H9 (cell line): ENCODE results near the gene C16orf86. TPM values are rescaled to one million over a fixed set of nuclear protein-coding genes. Genes with fewer than 3 reads are reported as not detected.

ENCODE experiments used
- DNase-seq: peaks from one replicate; pipeline ENCODE4 v3.0.0-alpha.2; 2017
- H2AFZ ChIP-seq: one replicate; pipeline ENCODE4 v1.6.1; 2013; ENCODE audit warnings: mild to moderate bottlenecking, low read length, control low read depth, moderate library complexity
- H2AK5ac ChIP-seq: 2 replicates; pipeline ENCODE4 v1.6.1; 2013; ENCODE audit warnings: low read length, control low read depth, mixed read lengths; ENCODE audit not compliant: insufficient read length
- H2BK120ac ChIP-seq: one replicate; pipeline ENCODE4 v1.6.1; 2013; ENCODE audit warnings: low read depth, mild to moderate bottlenecking, low read length, control low read depth, inconsistent platforms; ENCODE audit not compliant: poor library complexity, severe bottlenecking
- H2BK12ac ChIP-seq: 2 replicates; pipeline ENCODE4 v1.6.1; 2013; ENCODE audit warnings: low read length, control low read depth, mixed read lengths, low read depth; ENCODE audit not compliant: insufficient read length
- H2BK15ac ChIP-seq: 2 replicates; pipeline ENCODE4 v1.6.1; 2013; ENCODE audit warnings: low read depth, low read length, control low read depth
- H2BK20ac ChIP-seq: one replicate; pipeline ENCODE4 v1.6.1; 2013; ENCODE audit warnings: low read depth, mild to moderate bottlenecking, low read length, control low read depth, inconsistent platforms; ENCODE audit not compliant: poor library complexity, severe bottlenecking
- H2BK5ac ChIP-seq: 2 replicates; pipeline ENCODE4 v1.6.1; 2013; ENCODE audit warnings: low read length, control low read depth, mixed read lengths; ENCODE audit not compliant: insufficient read length
- H3K14ac ChIP-seq: 2 replicates; pipeline ENCODE4 v1.6.1; 2013; ENCODE audit warnings: low read length, control low read depth; ENCODE audit not compliant: insufficient read depth
- H3K18ac ChIP-seq: 2 replicates; pipeline ENCODE4 v1.6.1; 2013; ENCODE audit warnings: low read depth, mild to moderate bottlenecking, mixed read lengths, low read length, control low read depth; ENCODE audit not compliant: insufficient read length
- H3K23ac ChIP-seq: 2 replicates; pipeline ENCODE4 v1.6.1; 2013; ENCODE audit warnings: low read length, control low read depth, mixed read lengths, low read depth; ENCODE audit not compliant: insufficient read length
- H3K23me2 ChIP-seq: 2 replicates; pipeline ENCODE4 v1.6.1; 2013; ENCODE audit warnings: low read depth, mild to moderate bottlenecking, mixed read lengths, low read length, control low read depth; ENCODE audit not compliant: insufficient read length, poor library complexity, severe bottlenecking
- H3K27ac ChIP-seq: 2 replicates; pipeline ENCODE4 v1.5.1; 2013; ENCODE audit warnings: low read length, control low read depth, mixed read lengths, low read depth; ENCODE audit not compliant: insufficient read length
- H3K27me3 ChIP-seq: 2 replicates; pipeline ENCODE4 v1.6.1; 2013; ENCODE audit warnings: low read length, control low read depth, inconsistent platforms; ENCODE audit not compliant: insufficient read depth
- H3K4ac ChIP-seq: 2 replicates; pipeline ENCODE4 v1.6.1; 2013; ENCODE audit warnings: low read depth, mild to moderate bottlenecking, control low read depth, inconsistent platforms, low read length, moderate library complexity
- H3K4me1 ChIP-seq: 2 replicates; pipeline ENCODE4 v1.6.1; 2013; ENCODE audit warnings: low read length, control low read depth, inconsistent platforms; ENCODE audit not compliant: insufficient read depth
- H3K4me2 ChIP-seq: 2 replicates; pipeline ENCODE4 v1.6.1; 2013; ENCODE audit warnings: low read length, control low read depth, mixed read lengths; ENCODE audit not compliant: insufficient read length, insufficient read depth
- H3K56ac ChIP-seq: 2 replicates; pipeline ENCODE4 v1.6.1; 2013; ENCODE audit warnings: low read depth, mild to moderate bottlenecking, mixed read lengths, low read length, control low read depth; ENCODE audit not compliant: insufficient read length
- H3K79me1 ChIP-seq: 2 replicates; pipeline ENCODE4 v1.6.1; 2013; ENCODE audit warnings: low read depth, mild to moderate bottlenecking, moderate library complexity, low read length, control low read depth, inconsistent platforms; ENCODE audit not compliant: insufficient read depth, poor library complexity, severe bottlenecking
- H3K79me2 ChIP-seq: 2 replicates; pipeline ENCODE4 v1.6.1; 2013; ENCODE audit warnings: low read length, control low read depth, inconsistent platforms; ENCODE audit not compliant: insufficient read depth
- H3K9ac ChIP-seq: 2 replicates; pipeline ENCODE4 v1.6.1; 2013; ENCODE audit warnings: low read length, control low read depth, mixed read lengths; ENCODE audit not compliant: insufficient read length; ENCODE audit errors: extremely low read depth
- H3K9me3 ChIP-seq: one replicate; pipeline ENCODE4 v1.6.1; 2013; ENCODE audit warnings: low read depth, low read length, inconsistent platforms; ENCODE audit not compliant: control insufficient read depth
- H3T11ph ChIP-seq: one replicate; pipeline ENCODE4 v1.6.1; 2013; ENCODE audit warnings: mild to moderate bottlenecking, low read length, control low read depth, inconsistent platforms
- H4K20me1 ChIP-seq: one replicate; pipeline ENCODE4 v1.6.1; 2013; ENCODE audit not compliant: control insufficient read depth, insufficient read length, insufficient read depth
- H4K5ac ChIP-seq: 2 replicates; pipeline ENCODE4 v1.6.1; 2013; ENCODE audit warnings: low read depth, mild to moderate bottlenecking, mixed read lengths, low read length, control low read depth; ENCODE audit not compliant: insufficient read length
- H4K8ac ChIP-seq: replicated peaks from 2 replicates; pipeline ENCODE4 v1.6.1; 2013; ENCODE audit warnings: low read length, control low read depth, mixed read lengths, low read depth; ENCODE audit not compliant: insufficient read length
- H4K91ac ChIP-seq: 2 replicates; pipeline ENCODE4 v1.6.1; 2013; ENCODE audit warnings: low read depth, mild to moderate bottlenecking, moderate library complexity, mixed read lengths, low read length, control low read depth; ENCODE audit not compliant: insufficient read length
- H3K27ac Mint-ChIP-seq, 3 experiments: 2 replicates in 2 of 3; 3 replicates in 1 of 3; pipeline ENCODE4 v1.8.0; 2020 to 2021; ENCODE audit warnings: mixed read lengths in 3 of 3, mild to moderate bottlenecking in 1 of 3, moderate library complexity in 1 of 3
- H3K27me3 Mint-ChIP-seq: 2 replicates; pipeline ENCODE4 v1.8.0; 2021; ENCODE audit warnings: low read depth, mild to moderate bottlenecking, moderate library complexity, mixed read lengths
- H3K36me3 Mint-ChIP-seq, 3 experiments: 2 replicates in 2 of 3; 3 replicates in 1 of 3; pipeline ENCODE4 v1.8.0; 2020 to 2021; ENCODE audit warnings: low read depth in 3 of 3, mixed read lengths in 3 of 3; ENCODE audit not compliant: insufficient read depth in 1 of 3
- H3K4me1 Mint-ChIP-seq, 2 experiments: 2 replicates each; pipeline ENCODE4 v1.8.0; 2020; ENCODE audit warnings: mixed read lengths in 2 of 2
- H3K4me3 Mint-ChIP-seq, 2 experiments: 2 replicates in 1 of 2; 3 replicates in 1 of 2; pipeline ENCODE4 v1.8.0; 2020 to 2021; ENCODE audit warnings: mild to moderate bottlenecking in 2 of 2, mixed read lengths in 2 of 2, moderate library complexity in 1 of 2
- H3K9me3 Mint-ChIP-seq, 2 experiments: 2 replicates in 1 of 2; 3 replicates in 1 of 2; pipeline ENCODE4 v1.8.0; 2020; ENCODE audit warnings: mild to moderate bottlenecking in 2 of 2, mixed read lengths in 2 of 2, moderate library complexity in 1 of 2
- CTCF ChIP-seq: fragments of 200-600 bp; sonication (generic); conservative IDR thresholded peaks from 3 replicates; pipeline ENCODE4 v1.8.0; 2021; ENCODE audit warnings: antibody characterized with exemption, mild to moderate bottlenecking
- WGBS: extraction: QIAGEN DNeasy Blood & Tissue Kit; methylation state at CpG from one replicate; pipeline ENCODE4 v1.1.7; 2013; ENCODE audit warnings: missing lambda C conversion rate, low lambda C conversion rate, mixed read lengths; ENCODE audit not compliant: insufficient read length; ENCODE audit errors: extremely low coverage; 5-methylcytosine and 5-hydroxymethylcytosine counted together
- total RNA-seq: library from RNA; stranded (reverse); gene quantifications from 2 replicates; pipeline ENCODE4 v1.2.1, GENCODE V29; 2021

C16orf86 gene
- total RNA-seq, 1 experiment from 2014 or later = 1.5 TPM

- H3K4me3 Mint-ChIP-seq = no peak overlapping the region; a peak in 1 of 5 replicates
- Histone ChIP-seq H3K14ac (no peak overlapping the region), H3K4me1 (no peaks in the 10 kb centered on the region), H2BK5ac (no peak overlapping the region), H3K23ac (no peak overlapping the region), H3T11ph (no peak overlapping the region), H3K4me2 (no peak overlapping the region), H3K79me2 (no peaks in the 10 kb centered on the region), H2BK15ac (no peak overlapping the region), H2AFZ (no peak overlapping the region), H3K9me3 (no peaks in the 10 kb centered on the region), H4K8ac (no peak overlapping the region), H2BK120ac (no peak overlapping the region), H3K9ac (no peak overlapping the region), H3K23me2 (peaks cover 14% of the 10 kb centered on the region), H2BK12ac (no peak overlapping the region), H3K18ac (no peak overlapping the region), H3K27me3 (no peaks in the 10 kb centered on the region; the same call in 1 of the 2 replicates), H2BK20ac (no peak overlapping the region), H3K79me1 (no peaks in the 10 kb centered on the region), H3K56ac (no peak overlapping the region), H4K91ac (no peak overlapping the region), H3K4ac (no peak overlapping the region), H4K20me1 (no peaks in the 10 kb centered on the region), H3K27ac (no peak overlapping the region), H2AK5ac (no peak overlapping the region), H4K5ac (no peak overlapping the region)
- H3K27me3 Mint-ChIP-seq = peaks cover 4% of the 10 kb centered on the region
- peaks cover 6 to 35% (median 25%) of the 10 kb centered on the region in 3 experiments for H3K36me3 Mint-ChIP-seq
- no peak for DNase-seq
- no peaks in the 10 kb centered on the region; a peak in 1 of 5 replicates for H3K9me3 Mint-ChIP-seq
- TF ChIP-seq CTCF = no peak
- no CpG with 5 or more reads among the region's 9 CpGs for WGBS
- peaks cover 12 to 13% of the 10 kb centered on the region in 2 experiments for H3K4me1 Mint-ChIP-seq
- H3K27ac Mint-ChIP-seq = no peak overlapping the region
These were observed 10.1 kb upstream of the C16orf86 start for GRCh38 chr16:67656344-67657016.
